ENCODE measurements around the gene SNX25.
A peak's percentile ranks its signal among the peaks of the same experiment; 100 is the strongest.
"Not testable (repeated sequence)": the region's sequence is repeated elsewhere in the genome, so short reads cannot be mapped to it uniquely, and the experiment has no call there.

SNX25 gene

GRCh38 chr4:185205697-185206342 lies 3.6 kb upstream of the SNX25 start:
- no peaks in the 10 kb centered on the region for H3K27me3 ChIP-seq (ENCODE audit: control insufficient read depth, low read length)
- H3F3A ChIP-seq (ENCODE audit: control insufficient read depth, insufficient read depth), result peaks cover 7% of the 10 kb centered on the region
- no peaks in the 10 kb centered on the region for H3K9me2 ChIP-seq (replicated peaks; ENCODE audit: control insufficient read depth, low read length)
- TF ChIP-seq CTCF (IDR thresholded peaks at IDR 0.05; ENCODE audit: low read depth, low read length, poor library complexity, severe bottlenecking) (no peak), EZH2phosphoT487 (IDR thresholded peaks at IDR 0.05; ENCODE audit: borderline replicate concordance, low read length) (no peak)
- no peaks in the 10 kb centered on the region for H3K9me3 ChIP-seq (ENCODE audit: control insufficient read depth, insufficient read depth, low read length)
- H3K27ac ChIP-seq (ENCODE audit: low read depth, low read length), result no peak overlapping the region
- H3K4me2 ChIP-seq (ENCODE audit: low read length), result peak overlapping the region; percentile 100
- H3K4me1 ChIP-seq (ENCODE audit: control insufficient read depth, low read length), result peaks cover 45% of the 10 kb centered on the region
- H3K4me3 ChIP-seq (ENCODE audit: low read length), result peak overlapping the region; percentile 92
- H4K20me1 ChIP-seq (ENCODE audit: control insufficient read depth, insufficient read depth, low read depth, low read length), result no peaks in the 10 kb centered on the region
- peaks cover 54% of the 10 kb centered on the region for H3K79me2 ChIP-seq (ENCODE audit: control insufficient read depth, low read length)
- H3K36me3 ChIP-seq (ENCODE audit: control insufficient read depth, low read length), result peaks cover 6% of the 10 kb centered on the region

DNA sequence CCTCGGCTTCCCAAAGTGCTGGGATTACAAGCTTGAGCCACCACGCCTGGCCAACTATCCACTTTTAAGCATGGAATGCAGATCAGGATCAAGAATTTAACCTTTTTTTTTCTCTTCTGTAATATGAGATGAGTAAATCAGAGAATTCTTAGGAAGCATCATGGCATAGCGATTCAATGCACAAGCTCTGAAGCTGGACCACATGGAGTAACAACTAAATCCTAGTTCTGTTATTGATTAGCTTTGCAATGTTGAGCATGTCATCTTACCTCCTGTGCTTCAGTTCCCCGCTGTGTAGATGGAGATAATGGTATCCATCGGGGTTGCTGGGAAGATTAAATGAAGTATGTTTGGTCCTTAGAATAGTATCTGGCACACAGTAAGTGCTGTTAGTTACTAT lies 1.9 kb upstream of the SNX25 start:
- Histone ChIP-seq H3K79me2 (ENCODE audit: control insufficient read depth, low read length) (peaks cover 54% of the 10 kb centered on the region), H3K9me3 (ENCODE audit: control insufficient read depth, insufficient read depth, low read length) (no peaks in the 10 kb centered on the region), H3F3A (ENCODE audit: control insufficient read depth, insufficient read depth) (peaks cover 12% of the 10 kb centered on the region), H3K4me1 (ENCODE audit: control insufficient read depth, low read length) (peaks cover 50% of the 10 kb centered on the region), H3K36me3 (ENCODE audit: control insufficient read depth, low read length) (peaks cover 15% of the 10 kb centered on the region), H3K4me3 (ENCODE audit: low read length) (no peak overlapping the region), H3K27ac (ENCODE audit: low read depth, low read length) (no peak overlapping the region), H3K4me2 (ENCODE audit: low read length) (no peak overlapping the region), H4K20me1 (ENCODE audit: control insufficient read depth, insufficient read depth, low read depth, low read length) (no peaks in the 10 kb centered on the region), H3K9me2 (replicated peaks; ENCODE audit: control insufficient read depth, low read length) (no peaks in the 10 kb centered on the region), H3K27me3 (ENCODE audit: control insufficient read depth, low read length) (no peaks in the 10 kb centered on the region)
- TF ChIP-seq CTCF (IDR thresholded peaks at IDR 0.05; ENCODE audit: low read depth, low read length, poor library complexity, severe bottlenecking) (no peak), EZH2phosphoT487 (IDR thresholded peaks at IDR 0.05; ENCODE audit: borderline replicate concordance, low read length) (no peak)

- H3K9me2 ChIP-seq (replicated peaks; ENCODE audit: control insufficient read depth, low read length); H3K27me3 ChIP-seq (ENCODE audit: control insufficient read depth, low read length); H4K20me1 ChIP-seq (ENCODE audit: control insufficient read depth, insufficient read depth, low read depth, low read length); H3K9me3 ChIP-seq (ENCODE audit: control insufficient read depth, insufficient read depth, low read length): not testable (repeated sequence)
- Histone ChIP-seq H3K79me2 (ENCODE audit: control insufficient read depth, low read length) (peaks cover 55% of the 10 kb centered on the region), H3K4me1 (ENCODE audit: control insufficient read depth, low read length) (peaks cover 56% of the 10 kb centered on the region), H3F3A (ENCODE audit: control insufficient read depth, insufficient read depth) (peaks cover 22% of the 10 kb centered on the region), H3K36me3 (ENCODE audit: control insufficient read depth, low read length) (peaks cover 15% of the 10 kb centered on the region), H3K4me3 (ENCODE audit: low read length) (peak overlapping the region; percentile 99), H3K27ac (ENCODE audit: low read depth, low read length) (peak overlapping the region; percentile 94), H3K4me2 (ENCODE audit: low read length) (peak overlapping the region; percentile 94)
Measured at GRCh38 chr4:185209852-185210101, 379 bp downstream of the SNX25 start.

DNA sequence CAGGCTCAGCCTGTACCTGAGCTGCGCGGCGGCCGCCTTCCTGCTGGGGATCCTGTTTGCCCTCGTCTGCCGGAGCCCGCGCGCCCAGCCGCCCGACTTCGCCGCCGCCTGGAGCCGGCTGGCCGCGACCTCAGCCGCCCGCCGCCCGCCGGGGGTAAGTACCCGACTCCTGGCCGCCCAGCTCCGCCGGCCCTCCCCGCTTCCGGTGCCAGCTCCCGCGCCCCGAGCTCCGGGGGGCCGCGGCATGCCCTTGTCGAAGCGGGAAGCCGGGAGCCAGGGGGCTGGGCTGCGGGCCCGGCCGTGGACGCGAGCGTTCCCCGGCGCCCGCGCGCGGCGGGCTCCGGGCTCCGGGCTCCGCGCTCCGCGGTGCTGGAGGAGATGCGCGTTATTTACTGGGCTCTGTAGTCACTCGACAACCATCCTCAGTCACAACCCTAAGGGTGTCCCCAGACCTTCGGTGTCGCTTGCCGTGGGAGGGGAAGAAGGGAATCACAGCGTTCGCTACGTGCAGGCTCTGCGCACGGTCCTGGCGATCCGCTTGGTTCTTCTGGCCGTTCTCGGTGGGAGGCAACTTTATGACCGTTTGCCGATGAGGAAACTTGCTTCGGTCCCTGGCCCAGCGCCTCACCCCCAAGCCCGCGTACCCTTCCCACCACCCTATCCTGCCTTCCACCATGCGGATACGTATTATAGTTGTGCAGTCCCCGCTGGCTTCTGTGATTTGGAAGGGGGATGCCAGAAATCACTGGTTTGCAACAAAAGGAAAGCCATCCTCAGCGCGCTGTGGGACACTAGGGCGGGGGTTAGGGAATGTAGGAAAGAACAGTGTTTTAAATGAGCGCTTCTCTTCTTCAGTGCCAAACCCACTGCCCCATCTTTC lies 944 bp downstream of the SNX25 start:
- H4K20me1 ChIP-seq (ENCODE audit: control insufficient read depth, insufficient read depth, low read depth, low read length), result no peaks in the 10 kb centered on the region
- peaks cover 58% of the 10 kb centered on the region for H3K79me2 ChIP-seq (ENCODE audit: control insufficient read depth, low read length)
- no peaks in the 10 kb centered on the region for H3K9me3 ChIP-seq (ENCODE audit: control insufficient read depth, insufficient read depth, low read length)
- peaks cover 56% of the 10 kb centered on the region for H3K4me1 ChIP-seq (ENCODE audit: control insufficient read depth, low read length)
- H3K36me3 ChIP-seq (ENCODE audit: control insufficient read depth, low read length), result peaks cover 18% of the 10 kb centered on the region
- no peaks in the 10 kb centered on the region for H3K9me2 ChIP-seq (replicated peaks; ENCODE audit: control insufficient read depth, low read length)
- H3K4me3 ChIP-seq (ENCODE audit: low read length), result peak overlapping the region; percentile 99
- H3K27ac ChIP-seq (ENCODE audit: low read depth, low read length), result peak overlapping the region; percentile 94
- no peak for TF ChIP-seq CTCF (IDR thresholded peaks at IDR 0.05; ENCODE audit: low read depth, low read length, poor library complexity, severe bottlenecking)
- no peak for TF ChIP-seq EZH2phosphoT487 (IDR thresholded peaks at IDR 0.05; ENCODE audit: borderline replicate concordance, low read length)
- peak overlapping the region; percentile 94 for H3K4me2 ChIP-seq (ENCODE audit: low read length)
- H3F3A ChIP-seq (ENCODE audit: control insufficient read depth, insufficient read depth), result peaks cover 22% of the 10 kb centered on the region
- H3K27me3 ChIP-seq (ENCODE audit: control insufficient read depth, low read length), result no peaks in the 10 kb centered on the region
